Measurements from ENCODE around the gene PHLDB3.
A peak's percentile ranks its signal among the peaks of the same experiment; 100 is the strongest.

The PHLDB3 gene

GRCh38 chr19:43496960-43497359, 7.6 kb downstream of the PHLDB3 start:
- no peak for DNase-seq

- peak; percentile 83 for DNase-seq
These were observed 9.5 kb downstream of the PHLDB3 start for GRCh38 chr19:43495082-43495481.

- DNase-seq = no peak
These were observed 13.8 kb downstream of the PHLDB3 start for GRCh38 chr19:43490759-43491158.

GRCh38 chr19:43489979-43490599, 14.5 kb downstream of the PHLDB3 start:
- DNase-seq = no peak

GRCh38 chr19:43489310-43489709, 15.2 kb downstream of the PHLDB3 start:
- no peak for DNase-seq

- no peak for DNase-seq
These were observed 16.4 kb downstream of the PHLDB3 start for GRCh38 chr19:43488179-43488578.

- no peak for DNase-seq
These were observed 18.1 kb downstream of the PHLDB3 start for GRCh38 chr19:43486412-43486811.

GRCh38 chr19:43485951-43486350, 18.6 kb downstream of the PHLDB3 start:
- DNase-seq = no peak

GRCh38 chr19:43483281-43483680, 21.3 kb downstream of the PHLDB3 start:
- DNase-seq = no peak

- DNase-seq = no peak
These were observed 22.4 kb downstream of the PHLDB3 start for GRCh38 chr19:43482193-43482592.

GRCh38 chr19:43481701-43482100, 22.8 kb downstream of the PHLDB3 start:
- DNase-seq = no peak

- DNase-seq = no peak
These were observed 24.0 kb downstream of the PHLDB3 start for GRCh38 chr19:43480574-43480973.

- DNase-seq = no peak
These were observed 24.5 kb downstream of the PHLDB3 start for GRCh38 chr19:43479961-43480561.

- no peak for DNase-seq
These were observed 25.3 kb downstream of the PHLDB3 start for GRCh38 chr19:43479226-43479625.

GRCh38 chr19:43478323-43478722, 26.2 kb downstream of the PHLDB3 start:
- DNase-seq = no peak

- no peak for DNase-seq
These were observed 27.9 kb downstream of the PHLDB3 start for GRCh38 chr19:43476606-43477005.

- DNase-seq = peak; percentile 86
These were observed 29.4 kb downstream of the PHLDB3 start for GRCh38 chr19:43474986-43475705.

- no peak for DNase-seq
These were observed 30.1 kb downstream of the PHLDB3 start for GRCh38 chr19:43474487-43474886.

GRCh38 chr19:43471091-43471490, 33.5 kb downstream of the PHLDB3 start:
- DNase-seq = no peak

GRCh38 chr19:43470288-43470687, 34.3 kb downstream of the PHLDB3 start:
- DNase-seq = no peak

GRCh38 chr19:43469160-43469480, 35.4 kb downstream of the PHLDB3 start:
- DNase-seq = no peak

GRCh38 chr19:43468354-43469159, 36.0 kb downstream of the PHLDB3 start:
- no peak for DNase-seq

- no peak for DNase-seq
These were observed 36.8 kb downstream of the PHLDB3 start for GRCh38 chr19:43467730-43468129.

GRCh38 chr19:43467276-43467675, 37.3 kb downstream of the PHLDB3 start:
- DNase-seq = no peak

Measured in NCI-H2171 treated with DMSO at 0.1 percent for 48 hours (cell line).